ENCODE measurements around the gene CPNE9.

Gene CPNE9

GRCh38 chr3:9703736-9704346, at the start of gene CPNE9:
TSS of gene CPNE9 (plus strand) at chr3:9703833. CDS start at chr3:9703997, 164 bp downstream.
- H3K9me3 Mint-ChIP-seq (ENCODE audit: low read depth), result no peaks in the 10 kb centered on the region
- peaks cover 6% of the 10 kb centered on the region for H3K27me3 Mint-ChIP-seq
- H3K4me3 Mint-ChIP-seq, result peak within 1 kb of the TSS; percentile 63
- H3K4me1 Mint-ChIP-seq (ENCODE audit: low read depth), result peaks cover 15% of the 10 kb centered on the region
- peaks cover 13% of the 10 kb centered on the region for H3K36me3 Mint-ChIP-seq
- no peak within 1 kb of the TSS for H3K27ac Mint-ChIP-seq

- Mint-ChIP-seq H3K4me3 (no peak overlapping the region), H3K27me3 (no peaks in the 10 kb centered on the region), H3K4me1 (ENCODE audit: low read depth) (peaks cover 28% of the 10 kb centered on the region), H3K36me3 (peaks cover 12% of the 10 kb centered on the region), H3K27ac (no peak overlapping the region), H3K9me3 (ENCODE audit: low read depth) (no peaks in the 10 kb centered on the region)
These were observed 43.8 kb upstream of the CPNE9 start for GRCh38 chr3:9659849-9660248.

- Mint-ChIP-seq H3K4me3 (no peak overlapping the region), H3K9me3 (ENCODE audit: low read depth) (no peaks in the 10 kb centered on the region), H3K36me3 (peaks cover 12% of the 10 kb centered on the region), H3K4me1 (ENCODE audit: low read depth) (peaks cover 25% of the 10 kb centered on the region), H3K27ac (no peak overlapping the region), H3K27me3 (no peaks in the 10 kb centered on the region)
These were observed 42.7 kb upstream of the CPNE9 start for GRCh38 chr3:9660972-9661371.

GRCh38 chr3:9664119-9664751, 39.4 kb upstream of the CPNE9 start:
- Mint-ChIP-seq H3K4me3 (no peak overlapping the region), H3K36me3 (peaks cover 16% of the 10 kb centered on the region), H3K27ac (no peak overlapping the region)

GRCh38 chr3:9666704-9667445, 36.8 kb upstream of the CPNE9 start:
- Mint-ChIP-seq H3K27ac (no peak overlapping the region), H3K36me3 (peaks cover 17% of the 10 kb centered on the region)

More at GRCh38 chr3:9664119-9664751, 39.4 kb upstream of the CPNE9 start:
- Mint-ChIP-seq H3K27me3 (no peaks in the 10 kb centered on the region), H3K4me1 (ENCODE audit: low read depth) (peaks cover 2% of the 10 kb centered on the region), H3K9me3 (ENCODE audit: low read depth) (no peaks in the 10 kb centered on the region)

GRCh38 chr3:9669277-9669676, 34.4 kb upstream of the CPNE9 start:
- Mint-ChIP-seq H3K36me3 (peaks cover 10% of the 10 kb centered on the region), H3K4me3 (no peak overlapping the region), H3K4me1 (ENCODE audit: low read depth) (no peaks in the 10 kb centered on the region), H3K27me3 (no peaks in the 10 kb centered on the region), H3K27ac (no peak overlapping the region), H3K9me3 (ENCODE audit: low read depth) (no peaks in the 10 kb centered on the region)

More at GRCh38 chr3:9666704-9667445, 36.8 kb upstream of the CPNE9 start:
- Mint-ChIP-seq H3K4me3 (no peak overlapping the region), H3K9me3 (ENCODE audit: low read depth) (no peaks in the 10 kb centered on the region), H3K27me3 (no peaks in the 10 kb centered on the region), H3K4me1 (ENCODE audit: low read depth) (peaks cover 2% of the 10 kb centered on the region)

GRCh38 chr3:9669720-9670432, 33.8 kb upstream of the CPNE9 start:
- H3K36me3 Mint-ChIP-seq, result peaks cover 7% of the 10 kb centered on the region
- no peak overlapping the region for H3K4me3 Mint-ChIP-seq
- no peaks in the 10 kb centered on the region for H3K9me3 Mint-ChIP-seq (ENCODE audit: low read depth)
- H3K4me1 Mint-ChIP-seq (ENCODE audit: low read depth), result no peaks in the 10 kb centered on the region
- no peaks in the 10 kb centered on the region for H3K27me3 Mint-ChIP-seq
- no peak overlapping the region for H3K27ac Mint-ChIP-seq

- H3K4me3 Mint-ChIP-seq, result no peak overlapping the region
- H3K4me1 Mint-ChIP-seq (ENCODE audit: low read depth), result no peaks in the 10 kb centered on the region
- H3K9me3 Mint-ChIP-seq (ENCODE audit: low read depth), result no peaks in the 10 kb centered on the region
- H3K36me3 Mint-ChIP-seq, result peaks cover 8% of the 10 kb centered on the region
- no peaks in the 10 kb centered on the region for H3K27me3 Mint-ChIP-seq
- H3K27ac Mint-ChIP-seq, result no peak overlapping the region
These were observed 30.6 kb upstream of the CPNE9 start for GRCh38 chr3:9673082-9673481.

- H3K9me3 Mint-ChIP-seq (ENCODE audit: low read depth), result no peaks in the 10 kb centered on the region
- peaks cover 12% of the 10 kb centered on the region for H3K36me3 Mint-ChIP-seq
- no peak overlapping the region for H3K4me3 Mint-ChIP-seq
- H3K4me1 Mint-ChIP-seq (ENCODE audit: low read depth), result no peaks in the 10 kb centered on the region
- H3K27ac Mint-ChIP-seq, result no peak overlapping the region
- H3K27me3 Mint-ChIP-seq, result no peaks in the 10 kb centered on the region
These were observed 29.9 kb upstream of the CPNE9 start for GRCh38 chr3:9673752-9674151.

GRCh38 chr3:9675736-9676290, 27.8 kb upstream of the CPNE9 start:
- no peaks in the 10 kb centered on the region for H3K4me1 Mint-ChIP-seq (ENCODE audit: low read depth)
- no peaks in the 10 kb centered on the region for H3K27me3 Mint-ChIP-seq
- no peak overlapping the region for H3K27ac Mint-ChIP-seq
- no peak overlapping the region for H3K4me3 Mint-ChIP-seq
- no peaks in the 10 kb centered on the region for H3K9me3 Mint-ChIP-seq (ENCODE audit: low read depth)
- peaks cover 17% of the 10 kb centered on the region for H3K36me3 Mint-ChIP-seq

GRCh38 chr3:9676785-9677184, 26.8 kb upstream of the CPNE9 start:
- no peak overlapping the region for H3K4me3 Mint-ChIP-seq
- H3K27ac Mint-ChIP-seq, result no peak overlapping the region
- H3K27me3 Mint-ChIP-seq, result no peaks in the 10 kb centered on the region
- no peaks in the 10 kb centered on the region for H3K4me1 Mint-ChIP-seq (ENCODE audit: low read depth)
- H3K9me3 Mint-ChIP-seq (ENCODE audit: low read depth), result no peaks in the 10 kb centered on the region
- H3K36me3 Mint-ChIP-seq, result peaks cover 22% of the 10 kb centered on the region

GRCh38 chr3:9678493-9678892, 25.1 kb upstream of the CPNE9 start:
- Mint-ChIP-seq H3K36me3 (peaks cover 20% of the 10 kb centered on the region), H3K27me3 (no peaks in the 10 kb centered on the region), H3K4me1 (ENCODE audit: low read depth) (no peaks in the 10 kb centered on the region), H3K4me3 (no peak overlapping the region), H3K9me3 (ENCODE audit: low read depth) (no peaks in the 10 kb centered on the region), H3K27ac (no peak overlapping the region)

GRCh38 chr3:9679476-9680080, 24.1 kb upstream of the CPNE9 start:
- Mint-ChIP-seq H3K27ac (no peak overlapping the region), H3K4me3 (no peak overlapping the region), H3K4me1 (ENCODE audit: low read depth) (no peaks in the 10 kb centered on the region), H3K9me3 (ENCODE audit: low read depth) (no peaks in the 10 kb centered on the region), H3K27me3 (no peaks in the 10 kb centered on the region), H3K36me3 (peaks cover 20% of the 10 kb centered on the region)

- Mint-ChIP-seq H3K36me3 (peaks cover 26% of the 10 kb centered on the region), H3K27ac (no peak overlapping the region), H3K9me3 (ENCODE audit: low read depth) (no peaks in the 10 kb centered on the region), H3K4me1 (ENCODE audit: low read depth) (no peaks in the 10 kb centered on the region), H3K4me3 (no peak overlapping the region), H3K27me3 (no peaks in the 10 kb centered on the region)
These were observed 22.5 kb upstream of the CPNE9 start for GRCh38 chr3:9681011-9681722.
